Tibial artery (tissue), 4 donors: ENCODE results near the gene ROR1.

Source experiments
- DNase-seq, 2 donors: peaks; one replicate each; pipeline ENCODE4 v3.0.0-alpha.2; 2019
- H3K27ac ChIP-seq, 2 donors: fragments of 200-600 bp; sonication (generic) in 1 of 2; 1 replicate in 1 of 2; 2 replicates in 1 of 2; pipeline ENCODE4 v1.5.1; 2018 to 2019; ENCODE audit warnings: mild to moderate bottlenecking in 1 of 2
- H3K27me3 ChIP-seq, 2 donors: fragments of 200-600 bp; sonication (generic) in 1 of 2; one replicate each; pipeline versions ENCODE4 v1.5.1 to v1.6.0; 2016 to 2019
- H3K36me3 ChIP-seq, 3 donors: fragments of 200-600 bp; sonication (generic) in 2 of 3; one replicate each; pipeline ENCODE4 v1.5.1; 2016 to 2019; ENCODE audit warnings: mild to moderate bottlenecking in 2 of 3
- H3K4me1 ChIP-seq, 4 donors: fragments of 200-600 bp; sonication (generic) in 2 of 4; 1 replicate in 3 of 4; 2 replicates in 1 of 4; pipeline ENCODE4 v1.5.1; 2016 to 2019
- H3K4me3 ChIP-seq, 2 donors: fragments of 200-600 bp; sonication (generic) in 1 of 2; 1 replicate in 1 of 2; 2 replicates in 1 of 2; pipeline ENCODE4 v1.5.1; 2018 to 2019; ENCODE audit warnings: mild to moderate bottlenecking in 2 of 2
- H3K9me3 ChIP-seq, 3 donors: fragments of 200-600 bp; sonication (generic) in 1 of 3; one replicate each; pipeline ENCODE4 v1.5.1; 2016 to 2019
- intact Hi-C: fragments of 100-400 bp; cut with DNase I; formaldehyde crosslinking; loops from one replicate; pipeline ENCODE4 v1.15.0; 2023; ENCODE audit warnings: low total_unique reads
- TF ChIP-seq, protein P1 (sequence below), 2 experiments: fragments of 200-600 bp in 1 of 2; fragments of 450-650 bp in 1 of 2; IDR thresholded peaks; one replicate each; pipeline ENCODE4 v1.5.1; 2017 to 2019; ENCODE audit warnings: antibody characterized with exemption in 2 of 2, mild to moderate bottlenecking in 1 of 2, moderate library complexity in 1 of 2

Gene ROR1

DNA sequence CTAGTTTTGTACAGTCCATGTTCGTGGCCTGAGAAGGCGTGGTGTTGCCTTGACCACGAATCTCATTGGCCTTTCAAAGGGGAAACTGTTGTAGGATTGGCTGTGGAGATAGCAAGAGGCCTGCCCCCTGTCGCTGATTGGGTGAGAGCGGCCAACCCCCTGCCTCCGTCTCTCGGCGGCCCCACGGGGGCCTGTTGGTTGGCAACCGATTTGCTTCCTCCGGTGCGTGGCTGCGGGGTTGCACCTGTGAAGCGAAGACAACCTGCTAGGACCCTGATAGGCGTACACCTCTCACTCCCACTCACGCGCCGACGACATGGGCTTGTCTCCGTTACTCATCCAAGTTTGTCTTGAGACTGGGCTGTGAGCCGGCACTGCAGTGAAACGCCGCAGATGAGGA is 429.6 kb downstream of the ROR1 start, which contains the start of gene UBE2U:
TSS of gene UBE2U (plus strand) at position 204 of the 400 bp plus-strand sequence. CDS start 428 bp downstream, outside the sequence.
- no peaks in the 10 kb centered on the region for H3K4me1 ChIP-seq
- no peak for DNase-seq
- H3K27me3 ChIP-seq, result no peaks in the 10 kb centered on the region
- TF ChIP-seq, protein P1, sequence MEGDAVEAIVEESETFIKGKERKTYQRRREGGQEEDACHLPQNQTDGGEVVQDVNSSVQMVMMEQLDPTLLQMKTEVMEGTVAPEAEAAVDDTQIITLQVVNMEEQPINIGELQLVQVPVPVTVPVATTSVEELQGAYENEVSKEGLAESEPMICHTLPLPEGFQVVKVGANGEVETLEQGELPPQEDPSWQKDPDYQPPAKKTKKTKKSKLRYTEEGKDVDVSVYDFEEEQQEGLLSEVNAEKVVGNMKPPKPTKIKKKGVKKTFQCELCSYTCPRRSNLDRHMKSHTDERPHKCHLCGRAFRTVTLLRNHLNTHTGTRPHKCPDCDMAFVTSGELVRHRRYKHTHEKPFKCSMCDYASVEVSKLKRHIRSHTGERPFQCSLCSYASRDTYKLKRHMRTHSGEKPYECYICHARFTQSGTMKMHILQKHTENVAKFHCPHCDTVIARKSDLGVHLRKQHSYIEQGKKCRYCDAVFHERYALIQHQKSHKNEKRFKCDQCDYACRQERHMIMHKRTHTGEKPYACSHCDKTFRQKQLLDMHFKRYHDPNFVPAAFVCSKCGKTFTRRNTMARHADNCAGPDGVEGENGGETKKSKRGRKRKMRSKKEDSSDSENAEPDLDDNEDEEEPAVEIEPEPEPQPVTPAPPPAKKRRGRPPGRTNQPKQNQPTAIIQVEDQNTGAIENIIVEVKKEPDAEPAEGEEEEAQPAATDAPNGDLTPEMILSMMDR (IDR thresholded peaks at IDR 0.05), result no peak
- H3K27ac ChIP-seq, result no peak within 1 kb of the TSS
- H3K36me3 ChIP-seq, result no peaks in the 10 kb centered on the region
- intact Hi-C loops, result no loop called here
- no peak within 1 kb of the TSS for H3K4me3 ChIP-seq
- H3K9me3 ChIP-seq, result no peaks in the 10 kb centered on the region

DNA sequence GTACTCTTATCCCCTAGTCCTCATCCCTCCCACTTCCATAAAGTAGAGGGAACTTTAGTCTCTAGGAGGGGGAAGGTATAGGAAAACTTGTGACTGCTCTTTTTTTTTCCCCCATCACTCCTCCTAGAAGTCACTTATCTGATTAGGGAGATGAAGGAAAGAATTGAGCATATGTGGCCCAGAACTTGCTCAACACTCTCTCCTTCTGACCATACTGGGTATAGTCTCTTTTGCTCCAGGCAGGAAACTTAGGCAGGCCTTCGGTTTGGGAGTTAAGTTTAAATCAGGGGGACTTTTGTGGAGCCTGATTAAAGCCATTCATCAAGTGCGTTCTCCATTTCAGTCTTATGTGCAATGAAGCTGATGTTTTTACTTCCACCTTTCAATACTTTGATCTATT is 435.4 kb downstream of the ROR1 start:
- no peaks in the 10 kb centered on the region for H3K36me3 ChIP-seq
- H3K27me3 ChIP-seq, result no peaks in the 10 kb centered on the region
- H3K27ac ChIP-seq, result no peak overlapping the region
- no peaks in the 10 kb centered on the region for H3K4me1 ChIP-seq
- no peak for DNase-seq
- TF ChIP-seq, protein P1 (IDR thresholded peaks at IDR 0.05), result no peak
- no peak overlapping the region for H3K4me3 ChIP-seq
- intact Hi-C loops, result no loop called here
- no peaks in the 10 kb centered on the region for H3K9me3 ChIP-seq

DNA sequence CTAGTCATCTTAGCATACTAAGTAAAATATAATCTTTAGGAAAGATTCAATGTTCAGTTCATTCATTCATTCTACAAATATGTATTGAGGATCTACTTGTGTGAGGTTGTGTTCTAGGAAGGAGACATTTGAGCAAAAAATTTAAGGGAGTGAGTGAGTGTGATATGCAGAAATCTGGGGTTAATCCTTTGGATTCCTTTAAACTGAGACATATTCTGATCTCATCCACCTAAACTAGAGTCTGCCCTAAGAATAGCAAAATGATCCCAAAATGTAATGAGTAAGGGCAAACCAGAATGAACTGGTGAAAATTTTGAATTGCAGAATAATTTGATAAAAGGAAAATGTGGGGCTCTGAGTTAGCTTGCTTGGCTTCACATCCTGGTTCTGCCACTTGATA is 438.2 kb downstream of the ROR1 start:
- Histone ChIP-seq H3K27me3 (no peaks in the 10 kb centered on the region), H3K36me3 (no peaks in the 10 kb centered on the region), H3K9me3 (no peaks in the 10 kb centered on the region), H3K4me1 (no peaks in the 10 kb centered on the region), H3K27ac (no peak overlapping the region), H3K4me3 (no peak overlapping the region)
- DNase-seq, result no peak
- TF ChIP-seq, protein P1 (IDR thresholded peaks at IDR 0.05), result no peak
- intact Hi-C loops, result no loop called here

DNA sequence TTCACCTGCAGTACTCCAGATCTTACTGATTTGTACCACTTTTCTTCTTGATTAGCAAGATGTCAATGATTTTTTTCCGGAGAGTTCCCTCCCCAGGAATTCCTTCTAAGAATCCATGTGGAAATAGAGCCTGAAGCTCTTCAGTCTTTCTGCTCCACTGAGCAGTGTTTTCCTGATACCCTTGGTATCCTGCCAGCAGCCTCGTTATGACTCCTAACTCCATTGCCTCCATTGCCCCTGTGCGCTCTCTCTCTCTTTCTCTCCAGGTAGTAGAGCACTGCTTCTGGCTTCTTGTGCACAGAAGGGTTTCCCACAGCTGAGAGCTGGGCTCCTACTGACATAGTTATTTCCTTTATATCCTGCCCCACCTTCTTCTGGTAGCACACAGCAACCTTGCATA is 441.8 kb downstream of the ROR1 start:
- H3K36me3 ChIP-seq, result no peaks in the 10 kb centered on the region
- H3K4me3 ChIP-seq, result no peak overlapping the region
- no peaks in the 10 kb centered on the region for H3K4me1 ChIP-seq
- intact Hi-C loops, result no loop called here
- DNase-seq, result no peak
- TF ChIP-seq, protein P1 (IDR thresholded peaks at IDR 0.05), result no peak
- H3K9me3 ChIP-seq, result no peaks in the 10 kb centered on the region
- no peak overlapping the region for H3K27ac ChIP-seq
- H3K27me3 ChIP-seq, result no peaks in the 10 kb centered on the region

DNA sequence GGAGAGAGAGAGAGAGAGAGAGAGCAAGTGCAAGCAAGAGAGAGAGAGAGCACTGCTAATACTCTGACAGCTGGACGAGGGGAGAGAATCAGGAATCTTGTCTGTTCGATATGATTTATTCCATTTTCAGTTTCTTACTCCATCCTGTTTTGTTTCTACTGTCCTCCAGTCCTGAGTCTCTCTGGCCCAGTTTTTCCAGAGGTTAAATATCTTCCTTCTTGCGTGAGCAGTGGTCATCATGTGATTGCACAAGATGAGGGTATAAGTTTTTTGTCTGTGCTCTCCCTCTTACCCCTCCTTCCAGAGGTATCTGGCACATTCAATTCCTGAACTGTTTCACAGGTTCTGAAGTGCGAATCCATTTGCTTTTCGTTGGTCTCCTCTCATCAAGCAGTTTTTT is 446.4 kb downstream of the ROR1 start:
- DNase-seq, result no peak
- no peaks in the 10 kb centered on the region for H3K9me3 ChIP-seq
- no peaks in the 10 kb centered on the region for H3K4me1 ChIP-seq
- H3K27ac ChIP-seq, result no peak overlapping the region
- no peaks in the 10 kb centered on the region for H3K36me3 ChIP-seq
- TF ChIP-seq, protein P1 (IDR thresholded peaks at IDR 0.05), result no peak
- no peaks in the 10 kb centered on the region for H3K27me3 ChIP-seq
- no peak overlapping the region for H3K4me3 ChIP-seq
- intact Hi-C loops, result no loop called here
